GM04504 (cell line): ENCODE measurements around the gene CCNI.

ENCODE experiments used
- DNase-seq: peaks from one replicate; pipeline ENCODE4 v3.0.0-alpha.2; 2012; ENCODE audit warnings: low read depth

CCNI gene

GRCh38 chr4:77007358-77008230 is 68.2 kb downstream of the CCNI start:
- no peak for DNase-seq

GRCh38 chr4:77006753-77007353 is 68.9 kb downstream of the CCNI start:
- DNase-seq: no peak

- DNase-seq: no peak
Observed at GRCh38 chr4:77003400-77003799, 72.4 kb downstream of the CCNI start.

GRCh38 chr4:77002321-77003107 is 73.3 kb downstream of the CCNI start:
- no peak for DNase-seq

GRCh38 chr4:77001907-77002306 is 73.9 kb downstream of the CCNI start:
- no peak for DNase-seq

GRCh38 chr4:76998251-76998901 is 77.4 kb downstream of the CCNI start:
- DNase-seq: no peak

GRCh38 chr4:76997532-76997931 is 78.3 kb downstream of the CCNI start:
- no peak for DNase-seq
